Measurements from ENCODE around the gene RNF144A.

DNA sequence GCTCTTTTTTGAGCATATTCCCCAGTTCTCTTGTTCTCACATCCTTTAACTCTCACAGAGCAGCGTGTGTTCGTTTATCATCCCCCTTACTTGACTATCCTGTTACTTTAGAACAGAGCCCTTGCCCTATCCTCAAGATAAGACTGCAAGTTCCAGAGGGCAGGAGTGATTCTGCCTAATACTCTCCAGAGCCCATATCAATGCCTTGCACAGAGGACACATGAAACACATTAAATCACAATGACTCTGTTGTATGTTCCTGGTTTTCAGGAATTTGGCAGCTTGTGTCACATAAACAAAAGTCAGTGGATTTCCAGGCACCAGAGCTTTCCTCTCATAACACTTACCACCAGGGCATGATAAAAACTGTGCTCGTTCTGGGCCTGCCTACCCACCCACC lies 156.7 kb downstream of the RNF144A start:
- TF ChIP-seq POLR2A (IDR thresholded peaks at IDR 0.05), result no peak
- no peak for TF ChIP-seq CTCF (IDR thresholded peaks at IDR 0.05)
